ENCODE results near the gene LHPP.

Gene LHPP

DNA sequence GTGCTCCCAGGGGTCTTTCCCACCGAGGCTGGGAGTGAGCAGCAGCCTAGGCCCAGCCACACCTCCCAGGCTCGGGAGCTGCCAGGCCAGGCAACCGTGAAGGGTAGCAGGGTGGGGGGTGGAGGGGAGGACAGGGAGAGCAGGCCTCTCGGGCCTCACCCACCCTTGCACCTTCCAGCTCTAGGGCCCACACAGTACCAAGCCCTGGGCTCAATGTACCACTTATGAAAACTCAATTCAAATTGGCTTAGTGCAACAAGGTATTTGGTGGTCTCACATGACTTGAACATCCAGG lies 155.2 kb downstream of the LHPP start (continued):
- TF ChIP-seq KLF8 (tag by site-specific recombination; IDR thresholded peaks at IDR 0.05) (no peak), ZNF248 (tag by site-specific recombination; IDR thresholded peaks at IDR 0.05) (no peak), ZNF561 (tag by site-specific recombination; IDR thresholded peaks at IDR 0.05; ENCODE audit: borderline replicate concordance) (no peak), ZNF747 (tag by site-specific recombination; IDR thresholded peaks at IDR 0.05) (no peak), REPIN1 (tag by site-specific recombination; IDR thresholded peaks at IDR 0.05; ENCODE audit: low read depth) (no peak), ZSCAN23 (tag by site-specific recombination; IDR thresholded peaks at IDR 0.05) (no peak), ZNF16 (tag by site-specific recombination; IDR thresholded peaks at IDR 0.05; ENCODE audit: low read depth) (no peak), ZNF169 (tag by site-specific recombination; IDR thresholded peaks at IDR 0.05) (no peak), PBX3 (CRISPR knock-in tag; IDR thresholded peaks at IDR 0.05) (no peak), ZNF701 (tag by site-specific recombination; IDR thresholded peaks at IDR 0.05) (no peak)

DNA sequence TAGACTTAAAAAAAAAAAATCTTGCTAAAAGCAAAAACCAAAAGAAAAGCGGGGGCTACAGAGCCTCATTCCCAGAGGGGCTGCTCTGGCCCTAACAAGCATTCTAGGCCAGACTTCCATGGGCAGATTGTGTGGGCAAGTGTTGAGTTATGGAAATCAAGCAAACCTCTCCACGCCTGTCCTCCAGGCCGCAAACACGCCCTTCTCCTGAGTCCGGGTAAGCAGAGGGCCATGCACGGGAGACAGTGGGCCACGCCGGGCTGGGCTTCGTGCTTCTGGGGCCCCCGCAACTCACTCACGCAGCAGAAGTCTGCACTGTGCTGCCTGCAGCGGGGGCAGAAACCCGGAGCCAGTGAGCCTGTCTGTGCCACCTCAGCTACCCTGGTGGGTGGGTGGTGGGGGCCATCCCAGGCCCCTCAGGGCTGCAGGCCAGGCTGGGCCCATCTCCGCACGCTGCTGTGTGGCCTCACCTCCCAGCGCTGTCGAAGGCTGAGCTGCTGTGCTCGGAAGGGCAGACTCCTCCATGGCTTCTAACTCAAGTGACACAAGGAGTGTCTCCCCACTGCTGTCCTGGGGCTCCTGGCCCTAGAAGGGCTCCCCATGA lies 156.9 kb downstream of the LHPP start:
- Histone ChIP-seq H3K4me3 (ENCODE audit: low read depth, low read length) (no peak overlapping the region), H3K27ac (ENCODE audit: extremely low read depth, low read depth, low read length) (no peak overlapping the region), H3K9me3 (ENCODE audit: control insufficient read depth, insufficient read depth, low read depth, low read length) (no peaks in the 10 kb centered on the region), H3K36me3 (ENCODE audit: control insufficient read depth in 2 of 2, insufficient read depth in 1 of 2, low read length in 2 of 2) (peaks cover 0 to 6% of the 10 kb centered on the region in 2 experiments; a peak in 1 of 3 replicates), H3K4me1 (ENCODE audit: control insufficient read depth, insufficient read depth, low read length) (no peaks in the 10 kb centered on the region)
- ChIA-PET POLR2A (no interaction called here), CTCF (interaction anchor here (0.7 kb wide), 1 partner anchor 63 kb away, joined by 3 read pairs; no protein-coding TSS in a partner anchor)
- TF ChIP-seq ZBTB8A (tag by site-specific recombination; IDR thresholded peaks at IDR 0.05) = no peak
- TF ChIP-seq ZNF132 (tag by site-specific recombination; IDR thresholded peaks at IDR 0.05; ENCODE audit: borderline replicate concordance) = no peak
- no peak for TF ChIP-seq ZNF24 (tag by site-specific recombination; IDR thresholded peaks at IDR 0.05)
- TF ChIP-seq ZNF324 (tag by site-specific recombination; IDR thresholded peaks at IDR 0.05) = no peak
- no peak for TF ChIP-seq ZNF248 (tag by site-specific recombination; IDR thresholded peaks at IDR 0.05)
- TF ChIP-seq ZNF473 (tag by site-specific recombination; IDR thresholded peaks at IDR 0.05) = no peak
- no peak for TF ChIP-seq ZNF37A (tag by site-specific recombination; IDR thresholded peaks at IDR 0.05)
- no peak for TF ChIP-seq ZNF169 (tag by site-specific recombination; IDR thresholded peaks at IDR 0.05)
- TF ChIP-seq, protein P1, sequence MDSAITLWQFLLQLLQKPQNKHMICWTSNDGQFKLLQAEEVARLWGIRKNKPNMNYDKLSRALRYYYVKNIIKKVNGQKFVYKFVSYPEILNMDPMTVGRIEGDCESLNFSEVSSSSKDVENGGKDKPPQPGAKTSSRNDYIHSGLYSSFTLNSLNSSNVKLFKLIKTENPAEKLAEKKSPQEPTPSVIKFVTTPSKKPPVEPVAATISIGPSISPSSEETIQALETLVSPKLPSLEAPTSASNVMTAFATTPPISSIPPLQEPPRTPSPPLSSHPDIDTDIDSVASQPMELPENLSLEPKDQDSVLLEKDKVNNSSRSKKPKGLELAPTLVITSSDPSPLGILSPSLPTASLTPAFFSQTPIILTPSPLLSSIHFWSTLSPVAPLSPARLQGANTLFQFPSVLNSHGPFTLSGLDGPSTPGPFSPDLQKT (IDR thresholded peaks at IDR 0.05; ENCODE audit: borderline replicate concordance, low read depth, low read length) = no peak
- TF ChIP-seq ZNF785 (tag by site-specific recombination; IDR thresholded peaks at IDR 0.05) = no peak
- no peak for TF ChIP-seq ATF2 (tag by site-specific recombination; IDR thresholded peaks at IDR 0.05; ENCODE audit: low read depth)
- TF ChIP-seq ZNF155 (tag by site-specific recombination; IDR thresholded peaks at IDR 0.05) = no peak
- no peak for TF ChIP-seq ZNF114 (tag by site-specific recombination; IDR thresholded peaks at IDR 0.05)
- TF ChIP-seq ZNF768 (tag by site-specific recombination; IDR thresholded peaks at IDR 0.05) = no peak
- TF ChIP-seq MEIS1 (CRISPR knock-in tag; IDR thresholded peaks at IDR 0.05; ENCODE audit: borderline replicate concordance) = no peak
- no peak for TF ChIP-seq ZNF202 (tag by site-specific recombination; IDR thresholded peaks at IDR 0.05; ENCODE audit: borderline replicate concordance)
- TF ChIP-seq GLI4 (tag by site-specific recombination; IDR thresholded peaks at IDR 0.05) = no peak
- no peak for TF ChIP-seq ZNF433 (tag by site-specific recombination; IDR thresholded peaks at IDR 0.05; ENCODE audit: low read depth)
- TF ChIP-seq KLF16 (tag by site-specific recombination; IDR thresholded peaks at IDR 0.05) = no peak
